ENCODE measurements around the gene SLC9A1.

The SLC9A1 gene

GRCh38 chr1:27152004-27152828 is 2.7 kb downstream of the SLC9A1 start:
- Histone ChIP-seq H3K79me2 (peaks cover 2% of the 10 kb centered on the region), H3K9me3 (ENCODE audit: control insufficient read depth, low read length) (no peaks in the 10 kb centered on the region), H3K4me3 (ENCODE audit: low read depth, low read length) (peak overlapping the region; percentile 44), H3K27ac (peak overlapping the region; percentile 36), H3K36me3 (ENCODE audit: control insufficient read depth, insufficient read depth, low read length) (no peaks in the 10 kb centered on the region), H3K9ac (no peak overlapping the region), H2AFZ (no peak overlapping the region), H3K27me3 (ENCODE audit: control insufficient read depth, insufficient read depth, low read length) (no peaks in the 10 kb centered on the region), H3K4me1 (peaks cover 8% of the 10 kb centered on the region), H3K4me2 (ENCODE audit: low read length) (peak overlapping the region; percentile 96)
- no peak for TF ChIP-seq CTCF (IDR thresholded peaks at IDR 0.05)

GRCh38 chr1:27150641-27151040 is 4.3 kb downstream of the SLC9A1 start:
- no peak for TF ChIP-seq CTCF (IDR thresholded peaks at IDR 0.05)
- Histone ChIP-seq H3K4me1 (peaks cover 8% of the 10 kb centered on the region), H3K27ac (no peak overlapping the region)

GRCh38 chr1:27150183-27150582 is 4.7 kb downstream of the SLC9A1 start:
- no peaks in the 10 kb centered on the region for H3K27me3 ChIP-seq (ENCODE audit: control insufficient read depth, insufficient read depth, low read length)
- no peak overlapping the region for H3K4me2 ChIP-seq (ENCODE audit: low read length)
- H3K9ac ChIP-seq: no peak overlapping the region
- H3K27ac ChIP-seq: no peak overlapping the region
- peaks cover 8% of the 10 kb centered on the region for H3K4me1 ChIP-seq
- peaks cover 2% of the 10 kb centered on the region for H3K79me2 ChIP-seq
- H2AFZ ChIP-seq: no peak overlapping the region
- H3K9me3 ChIP-seq (ENCODE audit: control insufficient read depth, low read length): no peaks in the 10 kb centered on the region
- H3K36me3 ChIP-seq (ENCODE audit: control insufficient read depth, insufficient read depth, low read length): no peaks in the 10 kb centered on the region
- no peak overlapping the region for H3K4me3 ChIP-seq (ENCODE audit: low read depth, low read length)
- no peak for TF ChIP-seq CTCF (IDR thresholded peaks at IDR 0.05)

More at GRCh38 chr1:27150641-27151040, 4.3 kb downstream of the SLC9A1 start:
- no peaks in the 10 kb centered on the region for H3K36me3 ChIP-seq (ENCODE audit: control insufficient read depth, insufficient read depth, low read length)
- H3K27me3 ChIP-seq (ENCODE audit: control insufficient read depth, insufficient read depth, low read length): no peaks in the 10 kb centered on the region
- no peaks in the 10 kb centered on the region for H3K9me3 ChIP-seq (ENCODE audit: control insufficient read depth, low read length)
- H3K9ac ChIP-seq: no peak overlapping the region
- no peak overlapping the region for H2AFZ ChIP-seq
- peaks cover 2% of the 10 kb centered on the region for H3K79me2 ChIP-seq
- no peak overlapping the region for H3K4me3 ChIP-seq (ENCODE audit: low read depth, low read length)
- no peak overlapping the region for H3K4me2 ChIP-seq (ENCODE audit: low read length)

- Histone ChIP-seq H2AFZ (no peak overlapping the region), H3K36me3 (ENCODE audit: control insufficient read depth, insufficient read depth, low read length) (no peaks in the 10 kb centered on the region), H3K79me2 (peaks cover 2% of the 10 kb centered on the region), H3K27me3 (ENCODE audit: control insufficient read depth, insufficient read depth, low read length) (no peaks in the 10 kb centered on the region), H3K9ac (no peak overlapping the region), H3K27ac (no peak overlapping the region), H3K4me2 (ENCODE audit: low read length) (peak overlapping the region; percentile 9), H3K4me3 (ENCODE audit: low read depth, low read length) (no peak overlapping the region), H3K9me3 (ENCODE audit: control insufficient read depth, low read length) (no peaks in the 10 kb centered on the region), H3K4me1 (peaks cover 8% of the 10 kb centered on the region)
- no peak for TF ChIP-seq CTCF (IDR thresholded peaks at IDR 0.05)
These were observed 5.2 kb downstream of the SLC9A1 start for GRCh38 chr1:27149762-27150113.

All from parathyroid adenoma (tissue), 2 donors.